A375 (cell line): ENCODE data around the gene SEPSECS. TPM values are rescaled to one million over a fixed set of nuclear protein-coding genes. Genes with fewer than 3 reads are reported as not detected.

Source experiments
- total RNA-seq: library from RNA; depleted of rRNA; stranded (reverse); fragments of >200 nt; shearing (Covaris generic); gene quantifications from 2 replicates; pipeline ENCODE4 v1.2.3, GENCODE V29; 2014; rRNA removed

SEPSECS gene
- 6.9 and 10.0 TPM in 2 replicates for total RNA-seq

DNA sequence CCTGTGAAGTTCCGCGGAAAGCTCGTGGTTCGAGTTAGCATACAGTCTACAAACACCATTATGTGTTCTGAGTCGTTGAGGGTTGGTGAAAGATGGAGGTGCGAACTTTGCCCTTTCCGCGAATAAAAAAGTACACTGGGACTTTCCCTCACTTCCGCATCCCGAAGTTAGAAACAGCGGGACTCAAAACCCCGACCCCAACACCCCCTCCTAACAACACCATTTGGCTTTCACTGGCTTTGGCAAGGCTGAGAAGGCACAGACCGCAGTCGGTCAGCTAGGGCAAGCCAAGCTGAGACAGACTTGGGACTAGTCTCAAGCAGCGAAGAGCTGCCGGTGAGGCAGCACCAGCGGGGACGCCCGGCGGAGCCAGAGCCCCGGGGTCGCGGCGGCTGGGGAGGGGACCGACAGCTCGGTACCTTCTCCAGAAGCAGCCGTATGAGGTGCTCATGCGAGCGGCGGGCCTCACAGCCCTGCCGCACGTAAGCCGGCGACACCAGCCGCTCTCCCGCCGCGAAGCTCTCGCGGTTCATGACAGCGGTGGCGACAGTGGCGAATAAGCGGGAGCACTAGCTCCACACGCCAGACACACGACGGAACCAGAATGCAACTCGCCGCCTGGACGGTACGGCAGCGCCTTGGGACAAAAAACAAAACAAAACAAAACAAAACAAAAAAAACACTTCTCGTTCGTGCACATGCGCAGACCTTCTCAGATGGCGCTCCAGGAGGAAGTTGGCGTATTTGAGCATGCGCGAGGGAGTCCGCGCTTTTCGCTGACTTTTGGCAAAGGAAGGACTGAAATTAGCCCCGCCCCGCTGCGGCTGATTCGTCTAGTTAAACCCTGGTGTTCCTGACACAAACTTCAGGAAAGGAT lies at the start of gene SEPSECS:
Gene SEPSECS, minus strand, starts transcription at position 613 of the 877 bp plus-strand sequence. Its CDS starts 80 bp downstream, at position 533.

Other genes with a start within 250 kb of the SEPSECS start
- gene CCDC149, start 247.4 kb downstream of the SEPSECS start, total RNA-seq, result 6.9 and 16.4 TPM in 2 replicates
- gene LGI2, start 129.5 kb downstream of the SEPSECS start, total RNA-seq, result not detected in 2 replicates
- gene PI4K2B, start 73.6 kb upstream of the SEPSECS start, total RNA-seq, result 18.8 and 22.5 TPM in 2 replicates
- gene ZCCHC4, start 152.3 kb upstream of the SEPSECS start, total RNA-seq, result 7.7 and 8.5 TPM in 2 replicates
- 21.2 and 24.0 TPM in 2 replicates for gene ANAPC4, start 216.8 kb upstream of the SEPSECS start, total RNA-seq